Stromal cell of bone marrow (primary cell): ENCODE results near the gene TAS2R39.
"Not testable (repeated sequence)": the region's sequence is repeated elsewhere in the genome, so short reads cannot be mapped to it uniquely, and the experiment has no call there.

Experiments used
- DNase-seq: peaks from one replicate; pipeline ENCODE4 v3.0.0-alpha.2; 2012; ENCODE audit warnings: low read depth

The TAS2R39 gene

DNA sequence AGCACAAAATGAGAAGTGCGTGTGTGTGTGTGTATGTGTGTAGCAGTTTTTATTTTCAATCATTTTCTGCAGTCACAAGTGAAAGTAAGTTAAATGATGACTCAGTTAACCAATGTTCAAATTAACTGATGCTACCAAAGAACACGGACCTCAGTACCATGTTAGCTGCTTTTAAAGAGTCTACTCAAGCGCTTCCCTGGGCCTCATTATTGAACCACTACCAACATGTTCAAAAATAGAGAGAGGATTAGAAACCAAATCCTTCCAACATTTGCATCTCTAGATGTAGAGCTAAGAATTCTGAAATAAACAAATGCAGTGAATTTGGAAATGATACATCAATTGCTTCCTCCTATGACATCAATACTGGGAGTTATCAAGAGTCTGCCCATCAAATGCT, at the start of gene TAS2R39:
TAS2R39 (plus strand) TSS at position 396 of the 400 bp plus-strand sequence; CDS start at position 396, 0 bp downstream.
- no peak for DNase-seq

DNA sequence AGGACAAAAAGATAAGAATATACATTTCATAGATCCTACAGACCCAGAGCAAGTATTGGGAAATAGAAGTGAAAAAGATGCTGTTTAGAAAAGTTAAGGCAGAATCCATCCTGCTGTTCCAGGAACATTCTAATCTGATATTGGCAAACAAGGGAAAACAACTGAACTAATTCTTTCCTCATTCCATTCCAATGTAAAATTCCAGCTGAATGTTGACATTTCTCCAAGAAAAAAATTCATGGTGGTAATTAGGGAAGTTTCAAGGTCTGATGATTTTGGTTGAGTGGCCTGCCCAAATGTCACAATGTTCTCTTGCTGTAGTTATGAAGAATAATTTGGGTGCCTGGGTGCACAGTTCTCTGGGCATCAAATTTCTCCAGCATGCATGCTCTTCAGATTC, 36.1 kb upstream of the TAS2R39 start:
- no peak for DNase-seq

- DNase-seq = no peak
Measured at GRCh38 chr7:143148050-143148449, 35.2 kb upstream of the TAS2R39 start.

GRCh38 chr7:143148651-143149050, 34.6 kb upstream of the TAS2R39 start:
- DNase-seq = no peak

DNA sequence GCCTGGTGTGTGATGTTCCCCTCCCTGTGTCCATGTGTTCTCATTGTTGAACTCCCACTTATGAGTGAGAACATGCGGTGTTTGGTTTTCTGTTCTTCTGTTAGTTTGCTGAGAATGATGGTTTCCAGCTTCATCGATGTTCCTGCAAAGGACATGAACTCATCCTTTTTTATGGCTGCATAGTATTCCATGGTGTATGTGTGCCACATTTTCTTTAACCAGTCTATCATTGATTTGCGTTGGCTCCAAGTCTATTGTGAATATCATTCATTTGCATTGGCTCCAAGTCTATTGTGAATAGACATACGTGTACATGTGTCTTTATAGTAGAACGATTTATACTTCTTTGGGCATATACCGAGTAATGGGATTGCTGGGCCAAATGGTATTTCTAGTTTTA, 32.5 kb upstream of the TAS2R39 start:
- DNase-seq = not testable (repeated sequence)

DNA sequence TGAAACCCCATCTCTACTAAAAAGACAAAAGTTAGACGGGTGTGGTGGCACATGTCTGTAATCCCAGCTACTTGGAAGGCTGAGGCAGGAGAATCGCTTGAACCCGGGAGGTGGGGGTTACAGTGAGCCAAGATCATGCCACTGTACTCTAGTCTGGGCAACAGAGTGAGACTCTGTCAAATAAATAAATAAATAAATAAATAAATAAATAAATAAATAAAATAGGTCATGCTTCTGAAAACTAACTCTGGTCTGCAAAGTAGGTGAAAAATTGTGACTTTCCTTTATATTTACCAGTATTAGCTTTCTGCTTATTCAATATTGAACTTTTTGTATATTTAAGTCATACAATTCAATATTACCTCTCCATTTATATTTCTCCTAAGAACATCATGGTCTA, 24.6 kb upstream of the TAS2R39 start:
- DNase-seq = not testable (repeated sequence)

DNA sequence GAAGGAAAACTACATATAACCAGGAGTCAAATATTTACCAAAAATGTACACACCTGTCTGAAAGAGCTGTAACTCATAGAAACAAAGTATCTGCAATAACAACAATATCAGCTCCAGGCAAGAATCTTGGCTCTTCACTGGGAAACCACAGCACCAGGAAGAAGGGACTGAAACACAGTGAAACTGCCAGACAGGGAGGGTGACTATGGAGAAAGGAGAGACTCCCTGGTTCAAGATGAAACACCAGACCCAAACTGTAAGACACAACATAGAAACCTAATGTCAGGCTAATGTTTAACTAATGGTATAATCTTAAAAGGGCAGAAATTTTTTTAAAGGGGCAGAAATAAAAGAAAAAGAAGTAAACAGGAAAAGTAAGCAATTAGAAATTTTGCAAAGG, 11.5 kb upstream of the TAS2R39 start:
- no peak for DNase-seq

DNA sequence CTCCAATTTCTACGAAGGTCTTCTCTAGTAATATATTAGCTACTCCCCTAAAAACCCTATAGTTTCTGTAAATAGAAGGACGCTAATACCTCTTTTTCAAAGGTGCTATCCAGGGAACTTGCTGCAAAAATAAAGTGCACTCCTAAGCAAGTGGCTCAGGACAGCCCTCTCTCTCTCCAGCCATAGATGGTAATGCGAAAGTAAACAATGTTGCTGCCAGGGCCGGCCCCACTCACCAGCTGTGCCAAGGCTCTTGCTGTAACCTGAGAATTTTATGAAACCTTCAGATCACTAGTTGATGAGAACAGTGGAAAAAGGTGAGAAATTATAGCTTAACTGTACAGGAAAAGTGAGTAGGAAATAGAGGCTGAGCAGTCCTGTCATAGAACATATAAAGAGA, 10.9 kb upstream of the TAS2R39 start:
- DNase-seq = peak; percentile 13

DNA sequence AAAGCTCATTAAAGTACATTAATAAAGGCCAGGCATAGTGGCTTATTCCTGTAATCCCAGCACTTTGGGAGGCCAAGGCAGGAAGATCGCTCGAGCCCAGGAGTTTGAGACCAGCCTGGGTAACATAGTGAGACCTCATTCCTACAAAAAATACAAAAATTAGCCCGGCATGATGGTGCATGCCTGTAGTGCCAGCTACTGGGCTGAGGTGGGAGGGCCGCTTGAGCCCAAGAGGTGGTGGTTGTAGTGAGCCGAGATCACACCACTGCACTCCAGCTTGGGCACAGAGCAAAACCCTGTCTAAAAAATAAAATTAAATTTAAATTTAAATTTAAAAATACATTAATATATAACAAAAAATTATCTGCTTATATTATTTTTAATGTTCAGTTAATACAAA, 7.1 kb upstream of the TAS2R39 start:
- no peak for DNase-seq

DNA sequence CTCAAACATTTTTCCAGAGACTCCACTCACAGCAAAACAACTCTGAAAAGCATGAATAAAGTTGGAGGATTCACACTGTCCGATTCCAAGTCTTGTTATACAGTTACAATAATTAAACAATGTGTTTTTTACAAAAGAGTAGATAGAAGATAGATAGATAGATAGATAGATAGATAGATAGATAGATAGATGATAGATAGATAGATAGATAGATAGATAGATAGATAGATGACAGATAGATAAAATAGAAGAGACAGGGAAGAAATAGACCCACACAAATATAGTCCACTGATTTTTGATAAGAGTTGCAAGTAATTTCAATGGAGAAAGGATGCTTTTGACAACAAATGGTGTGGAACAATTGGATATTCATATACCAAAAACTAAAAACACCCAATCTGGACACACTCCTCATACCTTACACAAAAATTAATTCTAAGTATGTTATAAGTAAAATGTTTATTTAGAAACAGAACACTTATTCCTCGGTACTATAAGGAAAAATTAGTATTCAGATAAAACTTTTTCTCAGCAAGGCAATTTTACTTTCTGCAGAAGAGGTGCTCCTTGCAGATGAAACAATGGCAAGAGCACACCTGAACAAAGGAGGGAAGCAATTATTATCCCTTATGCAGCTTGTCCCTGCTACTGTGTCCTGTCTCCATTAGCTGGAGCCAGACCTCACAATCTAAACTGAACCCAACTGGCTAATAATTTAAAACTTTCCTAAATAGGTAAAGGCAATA, 5.7 kb upstream of the TAS2R39 start:
- no peak for DNase-seq

- not testable (repeated sequence) for DNase-seq
Measured at GRCh38 chr7:143180771-143181170, 2.4 kb upstream of the TAS2R39 start.

GRCh38 chr7:143181349-143181748, 1.9 kb upstream of the TAS2R39 start:
- no peak for DNase-seq

DNA sequence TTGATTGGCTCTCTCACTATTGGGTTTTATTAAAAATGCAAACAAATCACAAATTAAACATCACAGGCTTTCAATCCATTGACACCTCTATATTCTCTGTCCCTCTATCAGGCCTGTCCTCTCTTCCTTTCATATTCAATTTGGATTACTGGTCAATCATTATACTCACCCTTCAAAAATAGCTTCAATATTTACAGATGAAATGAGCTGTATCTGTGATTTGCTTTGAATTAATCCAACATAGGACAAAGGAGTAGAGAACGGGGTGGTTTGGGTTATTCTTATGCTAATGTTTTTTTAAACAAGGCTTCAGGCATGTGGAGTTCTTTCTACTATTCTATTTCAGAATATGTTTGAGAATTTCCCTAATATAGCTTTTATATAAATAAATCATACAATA, 2.3 kb downstream of the TAS2R39 start:
- no peak for DNase-seq

- DNase-seq = no peak
Measured at GRCh38 chr7:143188994-143189393, 5.8 kb downstream of the TAS2R39 start.

GRCh38 chr7:143193880-143194279, 10.7 kb downstream of the TAS2R39 start:
- no peak for DNase-seq

- DNase-seq = no peak
Measured at GRCh38 chr7:143199040-143199439, 15.8 kb downstream of the TAS2R39 start.

DNA sequence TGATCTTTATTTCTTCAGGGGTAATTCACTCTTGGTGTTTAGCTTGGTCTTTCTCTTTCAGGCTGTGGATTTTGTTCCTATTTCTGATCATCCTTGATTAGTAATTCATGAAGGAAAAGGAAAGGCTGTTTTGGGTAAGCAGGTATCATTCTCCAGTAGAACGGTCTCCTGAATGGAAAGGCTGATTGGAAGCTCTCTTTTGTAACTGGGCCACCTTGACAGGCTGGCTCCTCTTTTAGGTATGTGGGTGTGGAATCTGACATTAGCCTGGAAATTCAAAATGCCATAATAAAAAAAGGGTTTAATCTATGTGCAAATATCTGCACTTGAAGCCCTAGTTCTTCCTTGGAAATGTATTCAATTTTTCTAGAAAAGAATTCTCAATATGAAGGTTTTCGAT, 18.9 kb downstream of the TAS2R39 start:
- no peak for DNase-seq

DNA sequence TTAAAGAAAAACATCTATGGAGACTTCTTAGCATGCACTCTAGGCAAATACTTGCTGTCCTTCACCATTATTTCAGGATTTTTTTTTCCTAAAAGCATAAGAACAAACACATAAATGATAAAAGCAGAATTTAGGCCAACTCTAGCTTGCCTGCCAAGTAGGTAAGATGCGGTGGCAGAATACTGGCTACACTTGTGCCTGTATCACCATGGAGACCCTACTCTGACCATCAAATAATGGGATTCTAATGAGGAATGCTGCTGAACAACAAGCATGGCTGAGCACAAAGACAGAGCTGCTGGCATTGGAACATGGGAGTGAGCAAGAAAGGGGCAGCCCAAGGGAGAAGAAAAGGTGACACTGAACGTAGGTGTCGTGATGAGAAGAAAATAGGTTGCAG, 20.2 kb downstream of the TAS2R39 start:
- no peak for DNase-seq

DNA sequence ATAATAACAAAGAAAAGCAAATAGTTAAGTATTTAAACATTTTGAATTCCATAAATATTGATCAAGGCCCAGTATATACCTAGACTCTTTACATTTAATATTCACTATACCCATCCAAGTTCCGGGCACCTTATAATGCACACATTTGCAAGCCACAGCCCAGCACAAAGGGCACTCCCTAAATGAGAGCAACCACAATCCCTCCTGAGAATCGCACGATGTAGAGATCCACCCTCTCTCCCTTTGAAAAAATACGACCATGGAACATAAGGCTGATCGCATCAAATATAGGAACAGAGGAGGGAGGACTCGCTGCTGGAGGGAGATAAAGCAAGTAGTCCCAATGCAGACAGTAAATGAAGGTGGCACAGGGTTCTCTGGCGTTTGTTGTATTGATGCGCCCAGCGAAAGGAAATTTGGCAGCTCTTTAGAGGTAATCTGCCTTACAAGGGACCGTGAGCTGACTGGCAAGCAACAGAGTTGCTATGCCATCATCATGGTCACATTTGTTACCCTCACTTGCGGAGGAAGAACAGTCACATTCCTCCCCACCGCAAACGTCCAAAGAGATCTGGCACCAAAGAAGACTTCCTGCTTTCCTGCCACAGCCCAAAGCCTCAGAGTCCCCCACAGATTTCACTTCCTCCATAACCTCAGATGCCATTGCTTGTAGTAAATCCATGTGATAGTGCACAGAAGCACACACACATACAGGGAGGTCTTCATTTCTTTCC, 22.5 kb downstream of the TAS2R39 start:
- no peak for DNase-seq

DNA sequence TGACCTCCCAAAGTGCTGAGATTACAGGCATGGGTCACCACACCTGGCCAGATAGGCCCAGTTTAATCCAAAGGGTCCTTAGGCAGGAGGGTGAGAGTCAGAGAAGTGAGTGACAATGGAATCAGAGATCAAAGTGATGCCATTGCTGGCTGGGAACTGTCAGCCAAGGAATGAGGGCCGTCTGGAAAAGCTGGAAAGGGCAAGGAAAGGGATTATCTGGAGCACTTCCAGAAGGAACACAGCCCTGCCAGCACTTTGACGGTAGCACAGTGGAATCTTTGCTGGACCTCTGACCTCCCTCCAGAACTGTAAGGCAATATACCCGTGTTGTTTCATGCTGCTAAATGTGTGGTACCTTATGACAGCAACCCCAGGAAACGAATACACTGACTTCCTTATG, 27.3 kb downstream of the TAS2R39 start:
- no peak for DNase-seq

DNA sequence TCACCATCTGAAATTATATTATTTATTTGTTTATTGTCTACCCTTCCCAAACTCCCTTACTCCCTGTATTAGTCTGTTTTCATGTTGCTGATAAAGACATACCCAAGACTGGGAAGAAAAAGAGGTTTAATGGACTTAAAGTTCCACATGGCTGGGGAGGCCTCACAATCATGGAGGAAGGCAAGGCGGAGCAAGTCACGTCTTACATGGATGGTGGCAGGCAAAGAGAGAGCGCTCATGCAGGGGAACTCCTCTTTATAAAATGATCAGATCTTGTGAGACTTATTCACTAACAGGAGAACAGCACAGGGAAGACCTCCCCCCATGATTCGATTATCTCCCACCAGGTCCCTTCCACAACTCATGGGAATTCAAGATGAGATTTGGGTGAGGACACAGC, 30.3 kb downstream of the TAS2R39 start:
- not testable (repeated sequence) for DNase-seq

GRCh38 chr7:143214789-143215679, 31.8 kb downstream of the TAS2R39 start:
- peak; percentile 65 for DNase-seq

- DNase-seq = peak; percentile 31
Measured at GRCh38 chr7:143216151-143216550, 32.9 kb downstream of the TAS2R39 start.
